Retinal pigment epithelial cell (primary cell): Measurements from ENCODE around the gene NBEAL1.

ENCODE experiments used
- DNase-seq: peaks from one replicate; pipeline ENCODE4 v3.0.0-alpha.2; 2010; ENCODE audit warnings: low read depth
- H3K4me3 ChIP-seq: 2 replicates; pipeline ENCODE4 v1.5.1; 2011; ENCODE audit warnings: mild to moderate bottlenecking, low read length, control low read depth, moderate library complexity
- TF ChIP-seq, protein P1 (sequence below): conservative IDR thresholded peaks from 2 replicates; pipeline ENCODE4 v1.5.1; 2011; ENCODE audit warnings: low read depth, low read length, control low read depth, inconsistent platforms

The NBEAL1 gene

GRCh38 chr2:203002054-203002821, 12.4 kb upstream of the NBEAL1 start:
- TF ChIP-seq, protein P1, sequence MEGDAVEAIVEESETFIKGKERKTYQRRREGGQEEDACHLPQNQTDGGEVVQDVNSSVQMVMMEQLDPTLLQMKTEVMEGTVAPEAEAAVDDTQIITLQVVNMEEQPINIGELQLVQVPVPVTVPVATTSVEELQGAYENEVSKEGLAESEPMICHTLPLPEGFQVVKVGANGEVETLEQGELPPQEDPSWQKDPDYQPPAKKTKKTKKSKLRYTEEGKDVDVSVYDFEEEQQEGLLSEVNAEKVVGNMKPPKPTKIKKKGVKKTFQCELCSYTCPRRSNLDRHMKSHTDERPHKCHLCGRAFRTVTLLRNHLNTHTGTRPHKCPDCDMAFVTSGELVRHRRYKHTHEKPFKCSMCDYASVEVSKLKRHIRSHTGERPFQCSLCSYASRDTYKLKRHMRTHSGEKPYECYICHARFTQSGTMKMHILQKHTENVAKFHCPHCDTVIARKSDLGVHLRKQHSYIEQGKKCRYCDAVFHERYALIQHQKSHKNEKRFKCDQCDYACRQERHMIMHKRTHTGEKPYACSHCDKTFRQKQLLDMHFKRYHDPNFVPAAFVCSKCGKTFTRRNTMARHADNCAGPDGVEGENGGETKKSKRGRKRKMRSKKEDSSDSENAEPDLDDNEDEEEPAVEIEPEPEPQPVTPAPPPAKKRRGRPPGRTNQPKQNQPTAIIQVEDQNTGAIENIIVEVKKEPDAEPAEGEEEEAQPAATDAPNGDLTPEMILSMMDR = no peak

DNA sequence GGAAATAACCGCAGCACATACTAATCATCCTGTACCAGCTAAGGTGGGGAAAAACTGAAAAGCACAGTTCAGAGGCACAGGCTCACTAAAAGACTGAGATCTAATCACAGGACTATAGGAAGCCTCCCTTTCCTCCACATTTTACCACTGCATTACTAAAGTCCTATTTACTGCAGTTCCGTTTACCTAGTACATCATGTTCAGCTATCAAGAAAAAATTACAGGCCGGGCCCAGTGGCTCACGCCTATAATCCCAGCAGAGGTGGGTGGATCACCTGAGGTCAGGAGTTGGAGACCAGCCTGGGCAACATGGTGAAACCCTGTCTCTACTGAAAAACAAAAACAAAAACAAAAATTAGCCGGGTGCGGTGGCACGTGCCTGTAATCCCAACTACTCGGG, 11.0 kb upstream of the NBEAL1 start:
- TF ChIP-seq, protein P1 = no peak
- DNase-seq = no peak
- H3K4me3 ChIP-seq = no peak overlapping the region

More at GRCh38 chr2:203002054-203002821, 12.4 kb upstream of the NBEAL1 start:
- H3K4me3 ChIP-seq = no peak overlapping the region
- no peak for DNase-seq

DNA sequence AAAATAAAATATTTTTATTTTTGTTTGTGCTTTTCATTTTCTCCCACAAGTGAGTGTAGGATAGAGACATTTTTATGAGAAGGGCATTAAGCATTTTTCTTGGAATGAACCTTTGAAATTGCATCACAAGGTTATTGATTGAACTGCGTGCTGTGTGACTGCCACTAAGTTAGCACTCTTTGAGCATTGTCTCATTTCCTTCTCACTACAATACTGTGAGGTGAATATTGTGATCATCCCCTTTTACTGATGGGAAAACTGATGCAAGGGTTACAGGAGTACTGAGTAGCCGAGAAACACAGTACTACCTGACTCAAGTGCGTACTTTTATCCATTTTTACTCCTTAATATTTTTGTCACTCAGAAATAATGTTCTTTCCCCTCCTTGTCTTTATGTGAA, 2.0 kb downstream of the NBEAL1 start:
- TF ChIP-seq, protein P1 = no peak
- peak overlapping the region; percentile 92 for H3K4me3 ChIP-seq
- DNase-seq = no peak

DNA sequence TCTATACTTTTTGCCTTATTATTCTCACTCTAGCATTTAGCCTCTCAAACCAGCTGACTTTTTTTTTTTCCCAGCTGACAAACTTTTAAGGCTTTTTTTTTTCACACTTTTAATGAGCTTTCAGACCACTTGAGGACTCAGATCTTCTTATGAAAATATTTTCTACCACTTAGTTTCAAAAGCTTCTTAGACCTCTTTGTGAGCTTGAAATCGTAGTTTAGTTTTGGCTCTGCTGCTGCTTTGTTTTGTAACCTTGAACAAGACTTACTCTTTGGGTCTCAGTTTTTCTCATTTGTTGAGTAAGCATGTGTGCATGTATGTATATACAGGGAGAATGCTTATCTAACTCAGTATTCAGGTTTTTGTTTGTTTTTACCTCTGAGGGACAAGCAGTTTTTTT, 3.5 kb downstream of the NBEAL1 start:
- TF ChIP-seq, protein P1 = no peak
- peak; percentile 34 for DNase-seq
- H3K4me3 ChIP-seq = peak overlapping the region; percentile 92

- peak overlapping the region; percentile 27 for H3K4me3 ChIP-seq
- DNase-seq = no peak
- TF ChIP-seq, protein P1 = peak; percentile 18
Observed at GRCh38 chr2:203019142-203019541, 4.5 kb downstream of the NBEAL1 start.

DNA sequence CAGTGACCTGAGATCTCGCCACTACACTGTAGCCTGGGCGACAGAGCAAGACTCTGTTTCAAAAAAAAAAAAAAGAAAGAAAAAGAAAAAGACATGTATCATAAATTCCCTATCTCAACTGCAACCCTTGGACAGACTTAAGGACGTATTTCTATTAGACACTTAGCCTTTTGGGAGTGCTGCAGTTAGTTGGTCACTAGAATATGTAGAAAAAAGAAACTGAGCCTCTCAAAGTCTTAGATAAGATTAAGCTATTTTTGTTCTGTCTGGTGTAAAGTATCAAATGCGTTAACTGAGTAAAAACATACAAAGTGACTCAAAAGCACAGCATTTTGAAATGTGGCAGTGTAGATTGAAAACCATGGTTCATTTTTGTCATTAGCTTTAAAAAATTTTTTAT, 7.3 kb downstream of the NBEAL1 start:
- TF ChIP-seq, protein P1 = no peak
- H3K4me3 ChIP-seq = no peak overlapping the region
- DNase-seq = no peak

DNA sequence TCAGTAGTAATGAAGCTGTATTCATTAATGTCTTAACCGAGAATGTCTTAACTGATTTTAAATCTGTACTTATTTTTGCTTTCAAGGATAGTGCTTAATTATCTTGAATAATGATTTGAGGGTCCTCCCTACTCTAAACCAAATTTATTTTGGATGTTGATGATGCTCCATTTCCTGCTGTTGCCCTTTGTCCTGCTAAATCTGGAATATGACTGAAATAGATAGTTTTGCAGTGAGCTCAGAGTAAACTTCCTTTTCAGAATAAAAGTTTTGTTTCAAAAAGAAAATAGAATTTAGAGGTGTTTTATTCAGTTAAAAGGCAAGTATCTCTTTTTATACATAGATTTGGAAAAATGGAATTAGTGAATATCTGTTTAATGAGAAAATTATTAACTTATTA, 8.1 kb downstream of the NBEAL1 start:
- no peak for DNase-seq
- TF ChIP-seq, protein P1 = no peak
- no peak overlapping the region for H3K4me3 ChIP-seq
